Heart left ventricle (tissue), 16 donors: ENCODE measurements around the gene MYCBP2. TPM values are rescaled to one million over a fixed set of nuclear protein-coding genes. Genes with fewer than 3 reads are reported as not detected.

Experiments
- ATAC-seq, 4 donors: fragments of 200-7000 bp; cut with Tn5 transposase; one replicate each; pipeline ENCODE4 v1.9.1; 2020 to 2022; ENCODE audit warnings: moderate library complexity in 4 of 4, mild to moderate bottlenecking in 3 of 4, moderate number of reproducible peaks in 1 of 4
- DNase-seq, 5 donors: peaks; one replicate each; pipeline ENCODE4 v3.0.0-alpha.2; 2020
- H3K27ac ChIP-seq, 12 donors: fragments of 200-600 bp; sonication (generic) in 4 of 12; one replicate each; pipeline versions ENCODE4 v1.5.0 to v1.8.0; 2016 to 2022; ENCODE audit warnings: mild to moderate bottlenecking in 2 of 12
- H3K27me3 ChIP-seq, 9 donors: fragments of 200-600 bp; sonication (generic) in 2 of 9; one replicate each; pipeline versions ENCODE4 v1.5.1 to v1.8.0; 2016 to 2022; ENCODE audit warnings: mild to moderate bottlenecking in 3 of 9
- H3K36me3 ChIP-seq, 9 donors: fragments of 200-600 bp; sonication (generic) in 2 of 9; one replicate each; pipeline versions ENCODE4 v1.5.0 to v1.8.0; 2018 to 2022; ENCODE audit warnings: mild to moderate bottlenecking in 2 of 9
- H3K4me1 ChIP-seq, 12 donors: fragments of 200-600 bp; sonication (generic) in 4 of 12; one replicate each; pipeline versions ENCODE4 v1.5.0 to v1.8.0; 2016 to 2022; ENCODE audit warnings: mild to moderate bottlenecking in 3 of 12
- H3K4me3 ChIP-seq, 12 donors: fragments of 200-600 bp; sonication (generic) in 4 of 12; one replicate each; pipeline versions ENCODE4 v1.5.0 to v1.8.0; 2017 to 2022; ENCODE audit warnings: mild to moderate bottlenecking in 9 of 12, moderate library complexity in 4 of 12
- H3K9me3 ChIP-seq, 12 donors: fragments of 200-600 bp; sonication (generic) in 4 of 12; one replicate each; pipeline versions ENCODE4 v1.5.0 to v1.8.0; 2016 to 2022; ENCODE audit warnings: mild to moderate bottlenecking in 1 of 12
- CTCF ChIP-seq, 12 donors: fragments of 200-600 bp; sonication (generic) in 4 of 12; IDR thresholded peaks; one replicate each; pipeline versions ENCODE4 v1.5.0 to v1.8.0; 2018 to 2022; ENCODE audit warnings: antibody characterized with exemption in 12 of 12, mild to moderate bottlenecking in 5 of 12
- POLR2A ChIP-seq, 2 donors: fragments of 450-650 bp; IDR thresholded peaks; one replicate each; pipeline ENCODE4 v1.6.1; 2017; ENCODE audit warnings: antibody characterized with exemption in 2 of 2, mild to moderate bottlenecking in 2 of 2, moderate library complexity in 2 of 2
- WGBS, 4 donors: extraction: QIAGEN DNeasy Blood & Tissue Kit in 2 of 4; methylation state at CpG; one replicate each; pipeline versions ENCODE4 v1.1.5 to v1.1.7; 2013 to 2018; 5-methylcytosine and 5-hydroxymethylcytosine counted together
- intact Hi-C, 10 donors: fragments of 100-400 bp; cut with DNase I; formaldehyde crosslinking; loops; one replicate each; pipeline versions ENCODE4 v1.11.1 to v1.14.2; 2022
- polyA plus RNA-seq, 2 donors: library from polyadenylated mRNA; stranded (reverse); fragments of 200-250 nt; gene quantifications; one replicate each; pipeline ENCODE4 v1.2.3, GENCODE V29; 2013
- total RNA-seq, 9 donors: library from RNA; depleted of rRNA in 2 of 9; stranded (reverse); fragments of >200 nt in 2 of 9; fragmentation: NEBNext Ultra II Directional in 3 of 9; extraction: Animal tissue kit (Norgen Biotek cat#: 25700) in 3 of 9; gene quantifications; one replicate each; pipeline versions ENCODE4 v1.1.0 to v1.2.4, GENCODE V29; 2016 to 2023
- donor health status: ischemic (EF 13 %, LVEDD 7.1; RV severe dilation, severe dysfunction).
- donor health status: healthy with polysubstance abuse.
- donor health status: DM: no; HTN: yes; CAD: no.
- donor health status: DM: no; HTN: no; CAD: no.
- donor health status: ischemic (EF 25% LVEDD 6.9; RV normal size, moderate dysfunction).
- donor health status: ischemic (EF 25% LVEDD 5.7; RV mildly dilated, moderate dysfunction).
- donor health status: healthy.
- donor health status: DM: yes; HTN: yes; CAD: no.
- donor health status: ischemic (EF 35%, LVEDD 5.7; RV mildly dilated, moderate dysfunction).
- donor health status: nonischemic (EF 11% LVEDD 7.7; RV severe dilation, severe dysfunction).
- donor health status: DM: yes; HTN: yes; CAD: no.
- donor health status: PGD.
- donor health status: ischemic (EF 29% LVEDD 5.4; RV normal size, mild dysfunction).
- donor health status: nonischemic (EF 23%, LVEDD 6.1; RV moderate dilation, normal function).

Gene MYCBP2
- total and polyA plus RNA-seq, 11 donors, result 15.7 to 85.6 (median 58.2) TPM

- Histone ChIP-seq H3K4me1 (peaks cover 4 to 28% (median 17%) of the 10 kb centered on the region in 12 donors), H3K36me3 (no peaks in the 10 kb centered on the region), H3K27me3 (no peaks in the 10 kb centered on the region), H3K9me3 (no peaks in the 10 kb centered on the region), H3K4me3 (no peak overlapping the region), H3K27ac (no peak overlapping the region)
- DNase-seq (no peak), ATAC-seq (no peak)
- WGBS, 4 donors, result 90 to 94% (median 91%) methylated on average over 2 of the region's 2 CpGs
- intact Hi-C loops, result loop anchor here in 1 of 10 donors (10.0 kb wide), 1 partner anchor 143 kb away; no protein-coding TSS in a partner anchor
- no peak for TF ChIP-seq POLR2A (IDR thresholded peaks at IDR 0.05)
- TF ChIP-seq CTCF (IDR thresholded peaks at IDR 0.05), result no peak
These were observed 4.5 kb upstream of the MYCBP2 start for GRCh38 chr13:77331421-77331820.

GRCh38 chr13:77329911-77330584, 3.2 kb upstream of the MYCBP2 start:
- DNase-seq (no peak), ATAC-seq (no peak)
- intact Hi-C loops, result loop anchor here in 4 of 10 donors (5.0 to 10.0 kb wide), 5 partner anchors 55 to 305 kb away; partner anchors contain the start of gene FBXL3 (in 3 of the 4)
- Histone ChIP-seq H3K9me3 (no peaks in the 10 kb centered on the region), H3K4me1 (peaks cover 4 to 30% (median 19%) of the 10 kb centered on the region in 12 donors), H3K27ac (peak overlapping the region; percentile 59 to 96 (median 86)), H3K27me3 (no peaks in the 10 kb centered on the region), H3K4me3 (peak overlapping the region; percentile 70 to 88 (median 79)), H3K36me3 (no peaks in the 10 kb centered on the region)
- WGBS, 4 donors, result 1 to 2% (median 1%) methylated on average over 11 to 17 of the region's 17 CpGs
- TF ChIP-seq CTCF (IDR thresholded peaks at IDR 0.05) (peak in 1 of 12 donors; percentile 10), POLR2A (IDR thresholded peaks at IDR 0.05) (no peak)

- Histone ChIP-seq H3K9me3 (no peaks in the 10 kb centered on the region), H3K27me3 (no peaks in the 10 kb centered on the region), H3K4me3 (peak overlapping the region; percentile 70 to 88 (median 79)), H3K27ac (peak overlapping the region; percentile 59 to 96 (median 86)), H3K4me1 (peaks cover 4 to 38% (median 25%) of the 10 kb centered on the region in 12 donors), H3K36me3 (no peaks in the 10 kb centered on the region)
- peak; percentile 83 to 89 (median 85) for DNase-seq
- peak; percentile 79 to 89 (median 86) for ATAC-seq
- 0 to 1% (median 0%) methylated on average over 43 to 46 of the region's 46 CpGs for WGBS, 4 donors
- intact Hi-C loops, result loop anchor here in 3 of 10 donors (5.0 to 10.0 kb wide), 5 partner anchors 55 to 305 kb away; partner anchors contain the start of gene FBXL3 (in 3 of the 3)
- TF ChIP-seq POLR2A (IDR thresholded peaks at IDR 0.05) (no peak), CTCF (IDR thresholded peaks at IDR 0.05) (no peak)
These were observed 2.4 kb upstream of the MYCBP2 start for GRCh38 chr13:77329133-77329910.

- H3K4me3 ChIP-seq, result peak overlapping the region; percentile 70 to 88 (median 79)
- intact Hi-C loops, result loop anchor here in 3 of 10 donors (5.0 to 10.0 kb wide), 5 partner anchors 54 to 304 kb away; partner anchors contain the start of gene FBXL3 (in 3 of the 3)
- H3K27ac ChIP-seq, result peak overlapping the region; percentile 59 to 96 (median 86)
- peaks cover 4 to 43% (median 29%) of the 10 kb centered on the region in 12 donors for H3K4me1 ChIP-seq
- H3K27me3 ChIP-seq, result no peaks in the 10 kb centered on the region
- WGBS, 4 donors, result 2 to 8% (median 6%) methylated on average over 4 of the region's 4 CpGs
- TF ChIP-seq POLR2A (IDR thresholded peaks at IDR 0.05) (no peak), CTCF (IDR thresholded peaks at IDR 0.05) (no peak)
- H3K36me3 ChIP-seq, result no peaks in the 10 kb centered on the region
- ATAC-seq (no peak), DNase-seq (peak in 1 of 5 donors; percentile 22)
- H3K9me3 ChIP-seq, result no peaks in the 10 kb centered on the region
These were observed 1.9 kb upstream of the MYCBP2 start for GRCh38 chr13:77328819-77329132.
